Tibial nerve (tissue), 4 donors: ENCODE results near the gene SKI.

Experiments
- CTCF ChIP-seq, 5 experiments: fragments of 200-600 bp in 3 of 5; fragments of 450-650 bp in 2 of 5; sonication (generic) in 3 of 5; IDR thresholded peaks; one replicate each; pipeline ENCODE4 v1.5.1; 2016 to 2019; ENCODE audit warnings: antibody characterized with exemption in 5 of 5, mild to moderate bottlenecking in 3 of 5, moderate library complexity in 2 of 5
- EP300 ChIP-seq, 2 donors: sonication (generic); formaldehyde crosslinking; IDR thresholded peaks; one replicate each; pipeline ENCODE4 v1.6.1; 2017; ENCODE audit warnings: antibody characterized with exemption in 2 of 2, mild to moderate bottlenecking in 1 of 2
- POLR2A ChIP-seq, 2 donors: fragments of 450-650 bp; IDR thresholded peaks; one replicate each; pipeline ENCODE4 v1.6.1; 2017; ENCODE audit warnings: antibody characterized with exemption in 2 of 2, mild to moderate bottlenecking in 2 of 2, moderate library complexity in 2 of 2

- TF ChIP-seq CTCF (IDR thresholded peaks at IDR 0.05) (peak in 2 of 5 experiments; percentile 4 to 14), POLR2A (IDR thresholded peaks at IDR 0.05) (no peak), EP300 (IDR thresholded peaks at IDR 0.05) (no peak)
Measured at GRCh38 chr1:2237773-2238172, 9.7 kb downstream of the SKI start.
